ENCODE results near the gene IL37.

IL37 gene

DNA sequence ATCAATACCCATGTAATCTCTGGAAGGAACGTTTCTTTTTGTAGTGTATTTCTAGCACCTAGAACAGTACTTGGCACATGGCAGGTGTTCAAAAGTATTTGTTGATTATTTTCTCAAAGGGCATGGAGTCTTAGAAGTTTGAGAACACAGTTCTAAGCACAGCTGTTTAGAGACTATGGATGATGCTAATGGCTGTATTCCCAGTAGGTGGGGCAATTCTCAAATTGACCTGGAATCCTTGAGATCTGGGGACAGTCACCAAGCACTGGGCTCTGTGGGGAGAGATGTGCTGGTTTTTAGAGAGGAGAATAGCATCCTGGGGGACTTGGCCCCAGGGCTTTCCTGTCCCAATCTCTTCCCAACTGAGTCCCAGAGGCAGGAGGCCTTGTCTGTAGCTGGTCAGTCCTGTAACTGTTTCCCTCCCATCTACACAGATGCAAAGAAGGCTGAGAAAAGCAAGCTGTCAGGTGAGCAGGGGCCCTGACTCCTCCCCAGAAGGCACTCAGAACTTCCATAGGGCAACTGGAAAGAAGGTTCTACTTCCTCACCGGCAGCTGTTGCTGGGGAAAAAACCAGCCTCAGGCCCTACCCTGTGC, 49.4 kb downstream of the IL37 start:
- DNase-seq (ENCODE audit: low spot score), result no peak

DNA sequence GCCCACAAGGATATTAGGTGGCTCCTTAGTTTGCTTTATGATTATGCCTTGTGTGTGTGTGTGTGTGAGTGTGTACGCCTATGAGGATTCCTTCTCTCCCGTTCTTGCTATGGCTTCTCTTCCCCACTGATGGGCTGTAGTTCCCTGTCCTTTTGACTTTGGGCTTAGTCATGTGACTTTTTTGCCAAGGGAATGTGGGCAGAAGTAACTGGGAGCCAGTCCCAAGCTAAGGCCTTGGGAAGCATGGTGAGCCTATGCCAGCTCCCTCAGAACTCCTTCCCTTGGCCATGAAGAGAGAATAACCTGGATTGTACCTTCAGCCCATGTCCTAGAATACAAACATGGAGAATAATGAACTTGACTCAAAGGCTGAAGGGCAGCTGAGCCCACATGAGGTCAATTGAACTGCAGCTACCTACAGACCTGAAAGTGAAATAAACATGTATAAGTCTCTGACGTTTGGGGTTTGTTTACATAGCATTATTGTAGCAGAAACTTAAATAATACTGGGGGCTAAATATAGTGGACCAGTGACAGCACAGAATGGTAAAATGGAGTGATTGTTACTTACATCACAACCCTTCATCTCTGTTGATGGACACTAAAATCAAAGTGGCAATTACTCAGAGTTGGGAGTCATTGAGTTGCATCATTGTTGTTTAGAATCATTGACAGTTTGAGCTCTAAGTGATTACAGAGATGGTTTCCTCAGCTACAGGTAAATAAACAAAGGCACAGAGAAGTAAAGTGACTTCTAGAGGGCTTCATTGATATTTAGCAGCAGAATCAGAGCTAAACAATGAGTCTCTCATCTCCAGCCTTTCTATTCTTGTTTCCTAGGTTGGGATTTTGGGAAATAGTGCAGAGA, 51.6 kb downstream of the IL37 start:
- no peak for DNase-seq (ENCODE audit: low spot score)

DNA sequence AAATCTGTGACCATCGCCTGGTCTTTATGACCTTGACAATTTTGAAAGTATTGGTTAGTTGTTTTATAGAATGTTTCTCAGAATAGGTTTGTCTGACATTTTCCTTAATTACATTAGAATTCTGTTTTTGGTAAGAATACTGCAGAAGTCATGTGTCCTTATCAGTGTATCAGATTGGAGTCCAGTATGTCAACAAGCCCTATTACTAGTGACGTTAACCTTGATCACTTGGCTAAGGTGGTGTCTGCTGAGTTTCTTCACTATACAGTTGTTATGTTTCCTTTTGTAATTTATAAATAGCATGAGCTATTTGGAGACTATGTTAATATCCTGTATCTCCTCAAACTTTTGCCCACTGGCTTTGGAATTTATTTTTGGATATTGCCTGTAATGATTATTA, 56.1 kb downstream of the IL37 start:
- DNase-seq (ENCODE audit: low spot score), result no peak

All from GM03348 (cell line).